Fibroblast of lung (primary cell): ENCODE data around the gene CAMKMT.

Source experiments
- EZH2 ChIP-seq: IDR thresholded peaks from 2 replicates; pipeline ENCODE4 v1.5.1; 2012; ENCODE audit warnings: low read length, control low read depth, mild to moderate bottlenecking; ENCODE audit errors: missing control alignments
- TF ChIP-seq, protein P1 (sequence below), 2 donors: IDR thresholded peaks in 1 of 2; conservative IDR thresholded peaks in 1 of 2; 1 replicate in 1 of 2; 2 replicates in 1 of 2; pipeline ENCODE4 v1.5.1; 2011 to 2012; ENCODE audit warnings: low read length in 2 of 2, control low read depth in 1 of 2, inconsistent platforms in 1 of 2, low read depth in 1 of 2, mild to moderate bottlenecking in 1 of 2

DNA sequence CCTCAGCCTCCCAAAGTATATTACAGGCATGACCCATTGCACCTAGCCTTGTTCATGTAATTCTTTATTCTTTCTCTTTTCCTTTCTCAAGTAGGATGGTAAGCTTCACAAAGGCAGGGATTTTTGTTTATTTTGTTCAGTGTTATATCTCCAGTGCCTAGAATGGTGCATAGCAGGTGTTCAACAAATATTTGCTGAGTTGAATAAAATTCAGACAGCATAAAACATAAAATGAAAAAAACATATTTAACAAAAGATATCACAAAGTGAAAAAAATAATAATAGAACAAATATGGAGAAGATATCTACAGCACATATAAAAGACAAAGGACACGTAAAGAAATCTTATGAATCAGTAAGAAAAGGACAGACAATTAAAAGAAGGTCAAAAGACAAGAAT lies 9.2 kb upstream of the CAMKMT start:
- TF ChIP-seq, protein P1, sequence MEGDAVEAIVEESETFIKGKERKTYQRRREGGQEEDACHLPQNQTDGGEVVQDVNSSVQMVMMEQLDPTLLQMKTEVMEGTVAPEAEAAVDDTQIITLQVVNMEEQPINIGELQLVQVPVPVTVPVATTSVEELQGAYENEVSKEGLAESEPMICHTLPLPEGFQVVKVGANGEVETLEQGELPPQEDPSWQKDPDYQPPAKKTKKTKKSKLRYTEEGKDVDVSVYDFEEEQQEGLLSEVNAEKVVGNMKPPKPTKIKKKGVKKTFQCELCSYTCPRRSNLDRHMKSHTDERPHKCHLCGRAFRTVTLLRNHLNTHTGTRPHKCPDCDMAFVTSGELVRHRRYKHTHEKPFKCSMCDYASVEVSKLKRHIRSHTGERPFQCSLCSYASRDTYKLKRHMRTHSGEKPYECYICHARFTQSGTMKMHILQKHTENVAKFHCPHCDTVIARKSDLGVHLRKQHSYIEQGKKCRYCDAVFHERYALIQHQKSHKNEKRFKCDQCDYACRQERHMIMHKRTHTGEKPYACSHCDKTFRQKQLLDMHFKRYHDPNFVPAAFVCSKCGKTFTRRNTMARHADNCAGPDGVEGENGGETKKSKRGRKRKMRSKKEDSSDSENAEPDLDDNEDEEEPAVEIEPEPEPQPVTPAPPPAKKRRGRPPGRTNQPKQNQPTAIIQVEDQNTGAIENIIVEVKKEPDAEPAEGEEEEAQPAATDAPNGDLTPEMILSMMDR (conservative IDR thresholded peaks at IDR 0.05 in 1 of 2, IDR thresholded peaks at IDR 0.05 in 1 of 2; ENCODE audit: low read depth in 1 of 2, low read length in 2 of 2) = no peak
- TF ChIP-seq EZH2 = no peak
